H1 (cell line): ENCODE results near the gene DRC3. TPM values are rescaled to one million over a fixed set of nuclear protein-coding genes. Genes with fewer than 3 reads are reported as not detected.
A peak's percentile ranks its signal among the peaks of the same experiment; 100 is the strongest.

ENCODE experiments used
- CTCF ChIA-PET: fragments of 300-600 bp; sonication (Branson Sonifier 250); formaldehyde crosslinking; loops from one replicate; lab custom pipeline; 2021; ENCODE audit not compliant: partially characterized antibody; lab: Charles Lee
- POLR2A ChIA-PET: fragments of 300-600 bp; sonication (Branson Sonifier 250); formaldehyde crosslinking; loops from one replicate; lab custom pipeline; 2021; ENCODE audit warnings: inconsistent platforms; ENCODE audit not compliant: partially characterized antibody; lab: Charles Lee
- DNase-seq, 2 experiments: peaks; one replicate each; pipeline versions ENCODE4 v3.0.0 to v3.0.0-alpha.2; 2010 to 2022; ENCODE audit warnings: low spot score in 2 of 2, low read depth in 1 of 2, mixed read lengths in 1 of 2
- FAIRE-seq: peaks from 2 replicates; lab custom pipeline; 2011; peaks lifted over from hg19 to GRCh38; lab: Jason Lieb, UNC
- H2AFZ ChIP-seq: 2 replicates; pipeline ENCODE4 v1.8.1; 2012; ENCODE audit warnings: low read length, inconsistent platforms
- H2AK5ac ChIP-seq: 2 replicates; pipeline ENCODE4 v1.6.1; 2013; ENCODE audit warnings: low read depth, low read length
- H2BK120ac ChIP-seq: replicated peaks from 2 replicates; pipeline ENCODE3; 2013; ENCODE audit warnings: low read depth, low read length, inconsistent platforms
- H2BK12ac ChIP-seq: 2 replicates; pipeline ENCODE4 v1.6.1; 2013; ENCODE audit warnings: low read depth, low read length
- H2BK15ac ChIP-seq: 2 replicates; pipeline ENCODE4 v1.6.1; 2013; ENCODE audit warnings: low read length
- H2BK20ac ChIP-seq: 2 replicates; pipeline ENCODE4 v1.6.1; 2013; ENCODE audit warnings: low read length
- H2BK5ac ChIP-seq: 2 replicates; pipeline ENCODE4 v1.6.1; 2013; ENCODE audit warnings: low read depth, low read length
- H3K14ac ChIP-seq: 2 replicates; pipeline ENCODE4 v1.6.1; 2013; ENCODE audit warnings: inconsistent platforms; ENCODE audit not compliant: insufficient read length
- H3K18ac ChIP-seq: 2 replicates; pipeline ENCODE4 v1.6.1; 2013; ENCODE audit warnings: low read length; ENCODE audit errors: extremely low read depth
- H3K23ac ChIP-seq: 2 replicates; pipeline ENCODE4 v1.6.1; 2013; ENCODE audit warnings: inconsistent platforms; ENCODE audit not compliant: insufficient read length
- H3K23me2 ChIP-seq: 2 replicates; pipeline ENCODE4 v1.6.1; 2013; ENCODE audit warnings: low read depth, low read length
- H3K27ac ChIP-seq: 2 replicates; pipeline ENCODE4 v1.6.1; 2011; ENCODE audit warnings: low read depth, low read length, inconsistent platforms
- H3K27me3 ChIP-seq, 4 experiments: replicated peaks in 1 of 4; 1 replicate in 1 of 4; 2 replicates in 3 of 4; pipeline versions ENCODE4 v1.6.1 to v1.8.1; 2011 to 2013; ENCODE audit warnings: low read length in 3 of 4, mild to moderate bottlenecking in 3 of 4, inconsistent platforms in 2 of 4, mixed read lengths in 2 of 4, moderate library complexity in 1 of 4; ENCODE audit not compliant: control insufficient read depth in 3 of 4, insufficient read depth in 3 of 4; ENCODE audit errors: extremely low read depth in 1 of 4
- H3K36me3 ChIP-seq, 4 experiments: 2 replicates each; pipeline versions ENCODE4 v1.6.1 to v1.8.1; 2011 to 2013; ENCODE audit warnings: mild to moderate bottlenecking in 4 of 4, low read length in 3 of 4, moderate library complexity in 2 of 4, control low read depth in 1 of 4, inconsistent platforms in 1 of 4; ENCODE audit not compliant: insufficient read depth in 4 of 4, control insufficient read depth in 2 of 4
- H3K4ac ChIP-seq: replicated peaks from 2 replicates; pipeline ENCODE3; 2013; ENCODE audit warnings: low read length, low read depth, mixed read lengths, inconsistent platforms; ENCODE audit not compliant: insufficient read length
- H3K4me1 ChIP-seq, 4 experiments: replicated peaks in 1 of 4; 1 replicate in 1 of 4; 2 replicates in 3 of 4; pipeline versions ENCODE4 v1.6.1 to v1.8.1; 2011 to 2013; ENCODE audit warnings: low read length in 3 of 4, inconsistent platforms in 2 of 4, mixed read lengths in 1 of 4; ENCODE audit not compliant: insufficient read depth in 4 of 4, control insufficient read depth in 3 of 4
- H3K4me2 ChIP-seq, 2 experiments: 2 replicates each; pipeline versions ENCODE4 v1.6.1 to v1.8.1; 2011 to 2013; ENCODE audit warnings: low read depth in 2 of 2, low read length in 2 of 2, control low read depth in 1 of 2, inconsistent platforms in 1 of 2, mild to moderate bottlenecking in 1 of 2; ENCODE audit not compliant: insufficient read depth in 1 of 2
- H3K4me3 ChIP-seq, 4 experiments: fragments of 200-600, 300-600 bp in 1 of 4; sonication (generic), shearing (Covaris generic), sonication (Bioruptor Twin) in 1 of 4; 2 replicates each; pipeline versions ENCODE4 v1.5.1 to v1.8.1; 2011 to 2016; ENCODE audit warnings: low read length in 4 of 4, low read depth in 3 of 4, control low read depth in 2 of 4, inconsistent platforms in 2 of 4, mild to moderate bottlenecking in 2 of 4, mixed read lengths in 1 of 4, moderate library complexity in 1 of 4; ENCODE audit not compliant: insufficient read depth in 2 of 4; ENCODE audit errors: extremely low read depth in 1 of 4
- H3K56ac ChIP-seq: replicated peaks from 2 replicates; pipeline ENCODE3; 2013; ENCODE audit warnings: low read depth, mild to moderate bottlenecking, mixed read lengths, low read length, inconsistent platforms; ENCODE audit not compliant: insufficient read length
- H3K79me1 ChIP-seq: 2 replicates; pipeline ENCODE4 v1.6.1; 2013; ENCODE audit warnings: low read depth, low read length, control low read depth
- H3K79me2 ChIP-seq, 2 experiments: 2 replicates each; pipeline versions ENCODE4 v1.6.1 to v1.8.1; 2012 to 2013; ENCODE audit warnings: low read length in 2 of 2, mild to moderate bottlenecking in 2 of 2, inconsistent platforms in 1 of 2; ENCODE audit not compliant: insufficient read depth in 2 of 2, control insufficient read depth in 1 of 2
- H3K9ac ChIP-seq, 4 experiments: replicated peaks in 1 of 4; 1 replicate in 1 of 4; 2 replicates in 3 of 4; pipeline versions ENCODE4 v1.6.1 to v1.8.1; 2011 to 2013; ENCODE audit warnings: low read depth in 3 of 4, low read length in 3 of 4, control low read depth in 2 of 4, mild to moderate bottlenecking in 2 of 4, moderate library complexity in 2 of 4, inconsistent platforms in 1 of 4; ENCODE audit errors: extremely low read depth in 1 of 4
- H3K9me3 ChIP-seq, 2 experiments: 2 replicates each; pipeline versions ENCODE4 v1.6.1 to v1.8.1; 2012 to 2013; ENCODE audit warnings: mild to moderate bottlenecking in 2 of 2, moderate library complexity in 2 of 2, control low read depth in 1 of 2, inconsistent platforms in 1 of 2, low read depth in 1 of 2, low read length in 1 of 2, mixed read lengths in 1 of 2; ENCODE audit not compliant: insufficient read depth in 2 of 2
- H4K20me1 ChIP-seq, 2 experiments: replicated peaks in 1 of 2; 2 replicates each; pipeline versions ENCODE3 to v1.8.1; 2011 to 2013; ENCODE audit warnings: inconsistent platforms in 2 of 2, low read length in 2 of 2, mild to moderate bottlenecking in 1 of 2; ENCODE audit not compliant: insufficient read depth in 2 of 2, control insufficient read depth in 1 of 2
- H4K5ac ChIP-seq: 2 replicates; pipeline ENCODE4 v1.6.1; 2013; ENCODE audit warnings: low read length, low read depth, mixed read lengths, inconsistent platforms; ENCODE audit not compliant: insufficient read length
- H4K8ac ChIP-seq: 2 replicates; pipeline ENCODE4 v1.8.0; 2013; ENCODE audit warnings: mild to moderate bottlenecking, moderate library complexity, low read length, inconsistent platforms; ENCODE audit not compliant: insufficient read depth; ENCODE audit errors: extremely low read depth
- H4K91ac ChIP-seq: replicated peaks from 2 replicates; pipeline ENCODE3; 2013; ENCODE audit warnings: low read length, mixed read lengths, inconsistent platforms; ENCODE audit not compliant: insufficient read length
- CHD2 ChIP-seq: IDR thresholded peaks from 2 replicates; pipeline ENCODE4 v1.6.1; 2012; ENCODE audit warnings: low read length, improper control_type of control experiment
- EZH2 ChIP-seq: fragments of 200-600 bp; sonication (generic); IDR thresholded peaks from 2 replicates; pipeline ENCODE4 v1.7.1; 2012; ENCODE audit warnings: low read depth, mild to moderate bottlenecking, moderate library complexity, low read length, inconsistent platforms; ENCODE audit not compliant: severe bottlenecking
- FOSL1 ChIP-seq: IDR thresholded peaks from 2 replicates; pipeline ENCODE4 v1.6.1; 2011; ENCODE audit warnings: mild to moderate bottlenecking, low read depth, low read length, moderate library complexity; ENCODE audit not compliant: insufficient read depth
- HDAC2 ChIP-seq, 2 experiments: fragments of 300-600 bp in 1 of 2; sonication (generic) in 1 of 2; IDR thresholded peaks; 2 replicates each; pipeline ENCODE4 v1.6.1; 2011 to 2012; ENCODE audit warnings: low read depth in 2 of 2, low read length in 2 of 2, mild to moderate bottlenecking in 2 of 2, moderate library complexity in 2 of 2, borderline replicate concordance in 1 of 2, inconsistent platforms in 1 of 2
- JUND ChIP-seq: IDR thresholded peaks from 2 replicates; pipeline ENCODE4 v1.6.1; 2011; ENCODE audit warnings: mild to moderate bottlenecking, improper control_type of control experiment, low read length
- KDM5A ChIP-seq: fragments of 200-600 bp; IDR thresholded peaks from 2 replicates; pipeline ENCODE4 v1.7.1; 2012; ENCODE audit warnings: mild to moderate bottlenecking, low read length, inconsistent platforms, mixed read lengths
- NRF1 ChIP-seq: IDR thresholded peaks from 2 replicates; pipeline ENCODE4 v1.6.1; 2011; ENCODE audit warnings: mild to moderate bottlenecking, low read depth, low read length, improper control_type of control experiment
- POLR2AphosphoS5 ChIP-seq: IDR thresholded peaks from 2 replicates; pipeline ENCODE4 v1.6.1; 2011; ENCODE audit warnings: low read depth, low read length
- RAD21 ChIP-seq, 2 experiments: IDR thresholded peaks in 1 of 2; conservative IDR thresholded peaks in 1 of 2; 2 replicates each; pipeline ENCODE4 v1.6.1; 2011; ENCODE audit warnings: low read depth in 2 of 2, low read length in 2 of 2, improper control_type of control experiment in 1 of 2, inconsistent platforms in 1 of 2, mild to moderate bottlenecking in 1 of 2, moderate library complexity in 1 of 2
- RNF2 ChIP-seq: fragments of 200-900, 300-1000 bp; sonication (generic); IDR thresholded peaks from 2 replicates; pipeline ENCODE4 v1.7.1; 2016; ENCODE audit warnings: borderline replicate concordance, low read depth, mild to moderate bottlenecking, antibody characterized with exemption, low read length; ENCODE audit not compliant: poor library complexity, severe bottlenecking; ENCODE audit errors: missing control alignments
- RXRA ChIP-seq: IDR thresholded peaks from 2 replicates; pipeline ENCODE4 v1.6.1; 2011; ENCODE audit warnings: low read depth, mild to moderate bottlenecking, low read length, moderate library complexity; ENCODE audit not compliant: insufficient read depth
- SIX5 ChIP-seq: IDR thresholded peaks from 2 replicates; pipeline ENCODE4 v1.6.1; 2011; ENCODE audit warnings: mild to moderate bottlenecking, low read depth, low read length
- SUZ12 ChIP-seq: fragments of 200-600 bp; sonication (generic); IDR thresholded peaks from 2 replicates; pipeline ENCODE4 v1.6.1; 2012; ENCODE audit warnings: mild to moderate bottlenecking, inconsistent platforms, low read length, moderate library complexity, mixed read lengths
- TAF1 ChIP-seq: IDR thresholded peaks from 2 replicates; pipeline ENCODE4 v1.6.1; 2011; ENCODE audit warnings: mild to moderate bottlenecking, low read depth, low read length
- WGBS, 2 experiments: shearing (Covaris generic) in 1 of 2; methylation state at CpG; one replicate each; pipeline versions ENCODE4 v1.1.6 to v1.1.7; 2013 to 2015; ENCODE audit warnings: low lambda C conversion rate in 2 of 2, mixed read lengths in 2 of 2, inconsistent platforms in 1 of 2, low coverage in 1 of 2, missing lambda C conversion rate in 1 of 2; ENCODE audit not compliant: insufficient replicate concordance in 2 of 2, insufficient coverage in 1 of 2, insufficient read length in 1 of 2; ENCODE audit errors: extremely low coverage in 1 of 2, missing lambda C conversion rate in 1 of 2; 5-methylcytosine and 5-hydroxymethylcytosine counted together
- polyA plus RNA-seq, 7 experiments: library from polyadenylated mRNA; depleted of rRNA in 3 of 7; stranded (reverse) in 5 of 7; unstranded in 2 of 7; fragments of >200 nt in 5 of 7; fragments of 200-250 nt in 2 of 7; gene quantifications; 1 replicate in 5 of 7; 2 replicates in 1 of 7; 4 replicates in 1 of 7; pipeline versions ENCODE4 v1.2.1 to v1.2.3, GENCODE V29; 2011 to 2013; ENCODE audit warnings: missing spikeins in 2 of 7, mixed read lengths in 2 of 7
- total RNA-seq: library from RNA; stranded (reverse); fragmentation: NEBNext Ultra II Directional; extraction: Animal tissue kit (Norgen Biotek cat#: 25700); gene quantifications from 2 replicates; pipeline ENCODE4 v1.2.1, GENCODE V29; 2021

Gene DRC3
- total and polyA plus RNA-seq, 2 of the 8 experiments (the other 6 are each of a cell fraction or from before 2014, with no cell fraction given): 0.59 TPM; not detected in 1

DNA sequence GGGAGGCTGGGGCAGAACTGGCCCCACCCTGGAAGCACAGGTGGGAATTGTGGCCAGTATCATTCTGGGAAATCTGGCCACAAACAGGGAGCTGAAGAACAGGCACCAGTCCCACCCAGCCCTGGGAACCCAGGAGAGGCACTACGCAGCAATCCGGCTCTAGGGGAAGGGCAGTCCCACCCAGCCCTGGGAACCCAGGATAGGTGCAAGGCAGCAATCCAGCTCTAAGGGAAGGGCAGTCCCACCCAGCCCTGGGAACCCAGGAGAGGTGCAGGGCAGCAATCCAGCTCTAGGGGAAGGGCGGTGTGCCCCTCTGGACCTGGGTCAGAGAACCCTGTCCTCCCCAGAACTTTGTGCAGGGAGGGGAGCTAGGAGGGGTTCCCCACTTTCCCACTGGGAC, 7.1 kb downstream of the DRC3 start:
- WGBS, 2 experiments: 70% methylated on average over 2 of the region's 3 CpGs; no CpG with 5 or more reads in 1 of the 2 experiments
- Histone ChIP-seq H4K8ac (peak overlapping the region; percentile 22; the same call in 1 of the 2 replicates), H3K4ac (no peak overlapping the region), H2BK5ac (no peak overlapping the region), H3K9me3 (no peaks in the 10 kb centered on the region), H3K79me2 (no peaks in the 10 kb centered on the region), H3K27ac (no peak overlapping the region), H2BK120ac (no peak overlapping the region), H3K14ac (no peak overlapping the region), H3K9ac (no peak overlapping the region), H2AK5ac (no peak overlapping the region), H3K23ac (no peak overlapping the region), H2AFZ (no peak overlapping the region), H3K4me1 (no peaks in the 10 kb centered on the region), H2BK12ac (no peak overlapping the region), H3K4me2 (no peak overlapping the region), H4K91ac (no peak overlapping the region), H3K23me2 (no peaks in the 10 kb centered on the region), H3K27me3 (no peaks in the 10 kb centered on the region), H2BK15ac (no peak overlapping the region), H4K5ac (no peak overlapping the region), H4K20me1 (no peaks in the 10 kb centered on the region), H3K36me3 (no peaks in the 10 kb centered on the region), H2BK20ac (no peak overlapping the region), H3K56ac (no peak overlapping the region), H3K79me1 (no peaks in the 10 kb centered on the region), H3K18ac (no peak overlapping the region), H3K4me3 (no peak overlapping the region)
- FAIRE-seq (no peak), DNase-seq (no peak)
- POLR2A ChIA-PET: interaction anchor here (1.4 kb wide), 1 partner anchor 19 kb away, joined by 3 read pairs; no protein-coding TSS in a partner anchor
- CTCF ChIA-PET: interaction anchor here (1.4 to 1.6 kb wide), 2 partner anchors 15 to 53 kb away, joined by 6 to 7 read pairs; no protein-coding TSS in a partner anchor
- TF ChIP-seq RAD21 (IDR thresholded peaks at IDR 0.05 in 1 of 2, conservative IDR thresholded peaks at IDR 0.05 in 1 of 2; ENCODE audit: low read depth in 2 of 2, low read length in 2 of 2): no peak
- no peak for TF ChIP-seq CHD2
- TF ChIP-seq NRF1: no peak
- no peak for TF ChIP-seq HDAC2 (IDR thresholded peaks at IDR 0.05; ENCODE audit: borderline replicate concordance in 1 of 2, low read depth in 2 of 2, low read length in 2 of 2)
- TF ChIP-seq SUZ12: no peak
- no peak for TF ChIP-seq EZH2
- TF ChIP-seq TAF1: no peak
- no peak for TF ChIP-seq KDM5A
- no peak for TF ChIP-seq JUND
- no peak for TF ChIP-seq POLR2AphosphoS5
- TF ChIP-seq SIX5: no peak
- no peak for TF ChIP-seq RNF2
- no peak for TF ChIP-seq RXRA
- no peak for TF ChIP-seq FOSL1
